ENCODE measurements around the gene TIMM21.

TIMM21 gene

DNA sequence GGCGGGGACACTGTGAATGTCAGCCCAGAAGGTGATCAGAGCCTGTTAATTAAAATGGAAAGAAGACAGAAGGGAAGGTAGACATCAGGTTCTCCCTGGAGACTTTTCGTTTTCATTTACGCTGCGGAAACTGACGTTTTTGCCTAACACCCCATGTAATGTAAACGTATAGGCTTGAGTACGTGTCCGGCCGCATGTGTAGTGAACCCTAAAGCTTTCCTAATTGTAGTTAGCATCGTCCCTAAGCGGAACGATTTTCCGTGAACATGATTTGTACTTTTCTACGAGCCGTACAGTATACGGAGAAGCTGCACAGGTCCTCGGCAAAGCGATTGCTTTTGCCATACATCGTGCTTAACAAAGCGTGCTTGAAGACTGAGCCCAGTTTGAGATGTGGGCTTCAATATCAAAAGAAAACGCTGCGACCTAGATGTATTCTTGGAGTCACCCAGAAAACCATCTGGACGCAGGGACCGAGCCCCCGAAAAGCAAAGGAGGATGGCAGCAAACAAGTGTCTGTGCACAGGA lies 284 bp downstream of the TIMM21 start:
- DNase-seq = no peak

DNA sequence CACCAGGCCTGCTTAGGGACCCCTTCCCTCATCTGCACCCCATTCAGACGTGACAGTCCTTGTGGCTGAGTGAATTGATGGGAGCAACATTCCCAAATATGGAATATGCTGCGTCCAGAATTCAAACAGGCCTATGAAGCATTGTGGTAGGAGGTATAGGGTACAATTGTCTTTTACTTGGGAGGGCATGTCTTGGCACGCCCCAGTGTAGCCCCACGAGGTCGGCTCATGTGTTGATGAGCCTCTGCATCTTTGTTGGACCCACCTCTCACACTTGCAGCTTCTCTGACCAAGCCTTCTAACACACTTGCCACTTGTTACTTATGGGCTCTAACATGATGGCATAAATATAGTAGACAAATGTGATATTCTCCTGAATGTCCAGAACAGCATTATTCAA lies 1.6 kb downstream of the TIMM21 start:
- DNase-seq = no peak

DNA sequence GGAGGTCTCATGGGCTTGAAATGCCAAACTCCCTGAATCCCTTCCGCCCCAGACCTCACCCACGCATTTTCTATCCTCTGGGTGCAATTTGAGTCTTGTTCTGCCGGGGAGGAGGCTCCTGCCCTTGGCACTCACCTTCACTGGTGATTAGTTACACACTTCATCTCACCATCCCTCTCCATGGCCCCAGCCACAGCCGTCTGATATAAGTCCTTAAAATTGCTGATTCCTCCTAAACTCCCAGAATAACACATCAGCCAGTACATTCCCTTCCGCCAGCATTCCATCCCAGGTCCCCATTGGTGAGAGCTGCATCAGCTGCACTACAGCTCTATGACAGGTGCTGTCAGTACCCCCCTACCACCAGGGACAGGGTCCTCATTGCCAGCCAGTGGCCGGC lies 3.9 kb downstream of the TIMM21 start:
- DNase-seq = no peak

DNA sequence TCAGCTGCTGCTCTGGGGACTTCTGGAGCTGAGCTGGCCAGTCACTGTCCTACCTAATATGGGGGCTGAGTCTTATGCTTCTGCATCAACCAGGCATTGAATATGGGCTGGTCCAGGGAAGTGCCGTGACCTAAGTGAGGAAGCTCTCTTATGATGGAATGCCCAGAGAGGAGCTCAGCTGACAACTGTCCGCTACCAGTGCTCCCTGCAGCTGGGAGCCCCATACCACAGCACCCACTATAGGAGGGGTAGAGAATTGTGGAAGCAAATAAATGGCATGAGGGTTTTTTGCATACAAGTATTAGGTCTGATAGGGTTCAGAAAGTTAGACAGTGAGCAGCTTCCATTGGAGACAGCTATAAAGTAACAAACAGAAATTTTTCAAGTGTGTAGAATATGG lies 4.5 kb downstream of the TIMM21 start:
- DNase-seq = no peak

DNA sequence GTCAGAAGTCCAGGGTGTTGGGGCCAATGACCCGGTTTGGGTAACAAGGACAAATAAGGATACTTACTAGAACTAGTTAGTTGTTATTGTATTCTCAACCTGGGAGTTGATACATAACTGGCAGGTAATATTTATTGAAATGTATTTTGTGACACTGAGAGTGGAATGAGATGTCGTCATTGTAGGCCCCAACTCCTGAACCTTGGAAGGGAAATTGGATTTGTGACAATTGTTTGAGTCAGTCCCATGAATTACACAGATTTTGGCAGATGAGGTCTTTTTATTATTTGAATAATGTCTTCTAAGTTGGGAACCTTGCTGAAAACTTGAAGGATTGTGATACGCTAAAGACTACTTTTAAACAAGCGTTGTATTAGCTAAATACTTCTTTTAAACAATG lies 5.1 kb downstream of the TIMM21 start:
- DNase-seq = no peak

DNA sequence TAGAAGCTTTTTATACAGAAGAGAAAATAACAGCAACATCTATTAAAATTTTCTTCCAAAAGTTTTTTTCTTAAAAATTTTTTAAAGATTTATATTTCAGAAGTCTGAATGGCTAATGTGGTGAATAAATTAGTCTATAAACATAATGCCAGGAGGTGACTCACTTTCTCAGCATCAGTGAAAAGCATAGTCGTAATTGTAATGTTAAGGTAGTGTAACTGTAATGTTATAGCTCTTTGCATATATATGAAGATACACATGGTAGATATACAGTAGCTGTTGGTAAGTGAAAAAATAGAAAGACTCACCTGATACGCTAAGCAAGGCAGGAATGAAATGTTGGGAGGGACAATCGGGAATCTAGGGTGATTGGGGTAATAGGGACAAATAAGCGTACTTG lies 5.5 kb downstream of the TIMM21 start:
- DNase-seq = no peak

DNA sequence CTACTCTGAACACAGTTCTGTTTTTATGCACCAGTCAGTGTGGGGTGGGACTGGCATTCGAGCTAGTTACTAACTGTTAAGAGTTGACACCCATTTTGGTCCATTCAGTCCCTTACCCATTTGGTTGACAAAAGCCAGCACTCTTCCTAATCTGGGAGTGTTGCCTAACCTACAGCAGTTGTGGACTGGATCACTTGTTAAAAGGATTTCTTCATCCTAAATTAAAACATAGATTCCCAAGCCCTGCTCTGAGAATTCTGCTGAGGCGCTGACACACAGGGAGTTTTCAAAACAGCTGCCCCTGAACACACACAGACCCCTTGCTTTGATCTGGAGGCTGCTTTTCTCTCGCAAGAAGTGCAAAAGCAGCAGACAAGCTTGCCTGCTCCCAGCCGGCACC lies 6.4 kb downstream of the TIMM21 start:
- no peak for DNase-seq

DNA sequence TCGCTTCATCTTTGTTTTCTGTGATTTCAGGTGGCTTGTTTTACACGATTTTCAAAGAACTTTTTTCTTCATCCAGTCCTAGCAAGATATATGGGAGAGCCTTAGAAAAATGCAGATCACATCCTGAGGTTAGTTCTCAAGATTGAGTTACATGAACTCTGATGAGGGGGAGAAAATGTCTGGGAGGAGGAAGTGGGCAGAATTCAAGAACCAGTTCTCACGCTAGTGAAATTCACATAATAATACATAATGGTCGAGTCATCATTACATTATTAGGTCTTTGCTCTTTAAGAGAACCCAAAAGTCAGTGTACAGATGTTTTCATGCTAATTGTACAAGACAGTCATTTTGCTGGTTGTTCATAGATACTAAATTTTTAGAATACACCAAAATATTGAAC lies 7.0 kb downstream of the TIMM21 start:
- DNase-seq = no peak

DNA sequence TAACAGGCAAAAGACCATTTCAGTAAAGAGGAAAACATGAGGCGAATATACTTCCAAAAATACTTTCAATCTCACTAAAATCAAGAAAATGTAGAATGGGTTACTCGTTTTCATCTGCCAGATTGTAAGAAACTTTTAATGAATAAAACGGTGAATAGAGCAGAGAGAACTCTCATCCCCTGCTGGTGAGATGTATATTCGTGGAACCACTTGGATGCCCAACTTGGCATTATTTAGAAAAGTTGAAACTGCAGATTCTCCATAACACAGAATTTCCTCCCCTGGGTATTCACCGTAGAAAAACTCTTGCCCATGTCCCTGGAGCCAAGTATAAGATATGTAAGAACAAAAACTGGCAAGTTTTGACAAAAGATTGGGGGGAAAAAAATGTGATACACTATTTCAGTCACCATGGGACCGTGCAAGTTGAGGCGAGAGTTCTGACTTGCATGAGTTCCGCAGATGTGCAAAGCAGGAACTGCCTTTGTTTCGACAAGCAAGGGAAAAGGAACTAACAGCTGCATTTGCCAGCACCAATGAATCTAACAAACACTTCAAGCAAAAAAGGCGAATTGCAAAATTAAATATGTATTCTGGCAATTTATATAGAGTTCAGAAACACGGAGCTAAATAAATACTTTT lies 14.8 kb downstream of the TIMM21 start:
- no peak for DNase-seq

DNA sequence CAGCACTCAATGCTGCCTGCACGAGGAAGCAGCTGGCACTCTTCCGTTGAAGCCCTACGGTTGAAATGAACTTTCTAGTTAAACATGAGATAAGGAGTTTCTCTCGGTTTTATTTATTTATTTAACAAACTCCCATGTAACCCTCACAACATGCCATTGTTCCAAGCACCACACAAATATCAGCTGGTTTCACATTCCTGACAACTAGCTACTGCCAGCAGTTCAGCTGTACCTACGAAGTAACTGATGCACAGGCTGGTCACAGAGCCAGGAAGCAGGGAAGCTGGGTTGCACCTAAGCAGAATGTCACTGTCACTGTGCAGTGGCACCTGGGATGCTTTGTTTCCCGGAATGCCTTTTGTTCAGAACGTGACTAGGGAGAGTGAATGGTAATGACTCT lies 18.1 kb downstream of the TIMM21 start:
- DNase-seq = no peak

DNA sequence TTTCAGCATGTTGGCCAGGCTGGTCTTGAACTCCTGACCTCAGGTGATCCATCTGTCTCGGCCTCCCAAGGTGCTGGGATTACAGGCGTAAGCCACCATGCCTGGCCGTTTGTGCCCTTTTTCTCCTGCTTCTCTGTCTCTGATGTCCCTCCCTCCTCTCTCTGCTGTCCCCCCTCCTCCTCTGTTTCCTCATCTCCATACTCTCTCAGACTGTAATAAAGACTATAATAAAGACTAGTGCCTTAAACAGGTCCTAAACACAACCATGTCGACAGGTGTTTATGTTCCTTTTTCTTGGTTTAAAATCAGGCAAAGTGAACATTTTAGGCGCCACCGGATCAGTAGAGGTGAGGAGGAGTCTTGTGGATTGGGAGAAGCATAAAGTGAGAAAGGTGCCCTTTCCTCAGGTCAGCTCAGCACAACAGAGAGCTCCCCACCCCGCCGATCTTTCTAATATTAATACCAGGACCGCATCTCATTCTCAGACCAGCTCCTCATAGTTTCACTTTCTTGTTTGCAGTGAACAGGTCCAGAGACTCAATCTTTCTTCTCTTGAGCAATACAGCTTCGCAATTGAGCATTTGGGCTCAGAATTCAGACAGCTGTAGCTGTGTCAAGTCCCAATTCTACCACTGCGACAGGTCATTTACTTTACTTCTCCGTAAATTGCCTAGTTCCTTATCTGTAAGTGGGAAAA lies 23.7 kb downstream of the TIMM21 start:
- DNase-seq = no peak

DNA sequence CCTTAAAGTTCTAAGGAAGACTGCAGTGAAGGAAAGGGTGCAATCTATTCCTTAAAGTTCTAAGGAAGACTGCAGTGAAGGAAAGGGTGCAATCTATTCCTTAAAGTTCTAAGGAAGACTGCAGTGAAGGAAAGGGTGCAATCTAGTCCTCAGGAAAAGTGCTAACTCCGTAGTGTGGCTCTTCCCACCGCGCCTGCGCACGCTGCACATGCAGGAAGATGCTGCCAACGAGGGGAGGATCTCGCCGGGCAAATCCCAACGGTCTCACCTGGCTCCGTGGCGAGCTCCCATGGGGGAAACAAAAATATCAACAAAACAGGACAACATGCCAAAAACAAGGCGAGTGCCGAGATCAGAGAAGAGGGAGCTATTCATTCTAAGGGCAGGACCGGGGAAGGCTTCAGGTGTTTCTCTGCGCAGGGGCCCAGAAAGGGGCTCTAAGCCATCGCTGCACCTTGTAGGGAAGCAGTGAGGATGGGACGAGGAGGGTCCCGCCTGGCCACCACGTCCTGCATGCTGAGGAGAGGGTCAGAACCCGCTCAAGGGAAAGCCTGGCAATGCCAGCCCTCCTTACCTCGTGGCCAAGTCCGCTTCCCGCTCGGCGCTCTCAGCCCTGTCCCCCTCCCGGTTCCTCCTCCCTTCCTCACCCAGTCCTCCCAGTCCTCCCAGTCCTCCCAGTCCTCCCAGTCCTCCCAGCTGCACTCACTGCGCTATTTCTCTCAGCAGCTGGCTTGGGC lies 24.5 kb downstream of the TIMM21 start:
- DNase-seq = no peak

DNA sequence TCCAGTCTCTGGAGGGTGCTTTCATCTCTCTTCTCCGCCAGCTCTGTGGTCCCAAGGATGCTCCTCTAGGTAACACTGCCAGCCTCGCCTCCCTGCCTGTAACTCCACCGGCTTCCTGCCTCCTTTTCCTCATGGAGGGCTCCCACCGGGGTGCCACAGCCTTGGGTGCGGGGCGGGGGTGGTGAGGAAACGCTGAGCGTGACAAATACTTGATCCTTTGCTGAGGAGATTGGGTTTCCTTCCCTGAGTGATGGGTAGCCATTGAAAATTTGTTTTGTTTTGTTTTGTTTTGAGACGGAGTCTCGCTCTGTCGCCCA lies 25.1 kb downstream of the TIMM21 start:
- DNase-seq = no peak

DNA sequence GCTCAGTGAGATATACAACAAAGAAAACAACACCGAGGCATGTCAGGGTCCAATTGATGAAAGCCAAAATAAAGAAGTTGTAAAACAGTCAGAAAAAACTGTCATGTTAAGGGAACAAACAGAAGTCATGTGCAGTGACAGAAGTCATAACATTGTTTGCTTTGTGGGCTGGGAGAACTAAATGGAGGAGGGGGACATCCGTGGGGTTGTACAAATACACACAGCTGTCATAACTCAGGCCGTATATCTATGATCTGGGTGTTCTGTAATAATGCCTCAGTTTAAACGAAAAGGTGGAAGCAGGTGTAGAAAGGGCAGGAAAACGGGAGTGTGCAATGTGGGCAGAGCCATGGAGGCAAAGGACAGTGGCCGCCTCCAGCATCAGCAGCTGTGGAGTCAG lies 27.3 kb downstream of the TIMM21 start:
- DNase-seq = no peak

DNA sequence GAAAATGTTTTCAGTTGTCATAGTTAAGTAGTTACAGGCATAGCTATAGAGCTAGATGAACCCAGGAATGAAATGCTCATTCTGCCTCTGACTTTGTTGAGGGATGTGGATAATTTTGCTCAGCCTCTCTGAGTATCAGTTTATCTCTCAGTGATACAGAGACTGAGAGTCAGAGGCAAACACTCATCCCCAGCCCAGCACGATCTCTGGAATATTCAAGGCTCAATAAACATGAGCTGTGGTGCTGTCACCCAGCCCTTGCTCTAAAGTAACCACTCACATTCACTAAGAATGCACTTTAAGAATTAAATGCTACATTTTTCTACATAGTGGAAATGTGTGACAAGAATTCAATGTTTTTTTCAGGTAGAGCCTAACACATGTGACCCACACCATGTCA lies 30.6 kb downstream of the TIMM21 start:
- DNase-seq = no peak

DNA sequence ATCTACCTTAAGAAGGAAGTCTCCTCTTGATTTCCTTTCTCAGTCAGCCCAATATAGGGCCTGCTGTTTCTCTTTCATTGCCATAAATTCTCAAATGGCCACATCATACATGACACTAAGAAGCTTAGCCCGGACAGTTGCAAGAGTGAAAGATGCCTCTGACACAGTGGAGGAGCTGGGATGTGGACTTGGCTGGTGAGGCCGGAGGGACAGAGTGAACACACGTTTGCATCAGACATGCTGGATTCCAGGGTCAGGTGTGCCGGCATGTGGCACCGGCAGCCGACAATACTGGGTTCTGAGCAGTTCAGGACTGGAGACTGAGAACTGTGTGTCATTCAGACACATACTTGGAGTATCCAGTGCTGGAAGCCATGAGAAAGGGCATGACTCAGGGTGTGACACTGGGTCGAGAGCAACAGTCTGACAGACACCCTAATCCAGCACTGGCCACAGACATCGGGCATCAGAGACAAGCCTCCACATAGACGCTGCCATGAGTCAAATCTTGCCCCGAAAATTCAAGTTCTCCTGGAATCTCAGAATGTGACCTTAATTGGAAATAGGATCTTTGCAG lies 31.4 kb downstream of the TIMM21 start:
- DNase-seq = no peak

DNA sequence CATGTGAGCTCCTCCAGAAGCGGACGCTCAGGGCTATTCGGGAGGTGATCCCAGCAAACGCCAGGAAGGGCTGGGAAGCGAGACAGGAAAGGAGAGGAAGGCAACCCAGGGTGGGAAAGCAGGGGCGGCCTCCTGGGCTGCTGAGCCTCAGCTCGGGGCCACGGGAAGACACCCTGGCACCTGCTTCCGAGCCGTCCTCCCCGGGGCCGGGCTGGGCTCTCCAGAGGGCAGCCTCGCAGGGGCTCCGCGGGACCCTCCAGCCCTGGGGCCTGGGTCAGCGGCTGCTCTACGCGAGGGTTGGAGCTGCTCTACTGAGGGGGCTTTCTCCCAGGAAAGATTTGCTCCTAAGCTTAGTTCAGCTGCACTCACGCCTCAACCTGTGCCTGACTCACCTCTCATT lies 34.0 kb downstream of the TIMM21 start:
- DNase-seq = no peak

DNA sequence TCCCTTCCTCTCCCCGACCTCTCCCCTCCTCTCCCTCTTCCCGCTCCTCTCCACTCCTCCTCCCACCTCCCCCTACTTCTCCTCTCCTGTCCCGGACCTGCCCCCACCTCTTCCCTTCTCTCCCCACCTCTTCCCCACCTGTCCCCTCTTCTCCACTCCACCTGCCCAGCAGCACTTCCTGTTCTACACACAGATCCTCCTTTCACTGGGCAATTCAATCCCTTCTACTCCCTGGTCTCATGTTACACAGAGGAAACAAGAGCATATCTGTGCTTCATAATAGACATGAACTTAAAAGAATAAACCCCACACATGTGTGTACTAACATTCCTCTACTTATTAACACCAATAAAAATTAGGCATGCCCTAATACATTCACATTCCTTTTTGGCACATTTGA lies 34.8 kb downstream of the TIMM21 start:
- DNase-seq = no peak

DNA sequence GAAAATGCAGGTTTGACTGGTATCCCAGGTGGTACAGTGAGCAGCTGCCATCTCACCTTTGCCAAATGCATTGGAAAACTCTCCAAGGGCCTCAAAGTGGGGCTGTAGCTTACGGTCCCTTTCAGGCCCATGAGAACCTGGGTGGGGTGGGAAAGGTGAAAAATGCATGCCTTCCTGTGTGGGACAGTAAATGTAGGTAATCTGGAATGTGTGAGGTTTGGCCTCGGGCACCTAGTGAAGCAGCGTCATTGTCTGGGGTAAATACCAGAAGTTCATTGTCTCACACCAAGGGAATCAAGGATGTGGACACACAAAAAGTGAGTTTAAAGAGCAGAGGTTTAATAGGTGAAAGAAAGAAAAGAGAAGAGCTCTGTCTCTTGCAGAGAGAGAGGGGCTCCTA lies 36.6 kb downstream of the TIMM21 start:
- no peak for DNase-seq

DNA sequence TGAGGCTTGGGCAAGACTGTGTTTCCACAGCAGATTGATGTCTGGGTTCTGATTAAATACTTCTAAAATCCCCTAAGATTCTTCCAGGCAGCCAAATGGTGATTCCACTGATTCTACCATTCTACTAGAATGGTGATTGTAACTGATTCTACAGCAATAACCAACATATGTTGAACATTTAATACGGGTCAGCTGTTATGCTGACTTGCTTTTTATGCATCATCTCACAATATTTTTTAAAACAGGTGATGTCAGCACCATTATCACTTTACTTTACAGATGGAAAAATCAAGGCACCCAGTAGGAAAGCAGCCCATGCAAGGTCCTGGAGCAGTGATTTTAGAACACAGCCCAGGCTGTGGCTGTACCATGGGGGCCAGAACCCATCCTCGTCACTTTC lies 37.5 kb downstream of the TIMM21 start:
- no peak for DNase-seq

DNA sequence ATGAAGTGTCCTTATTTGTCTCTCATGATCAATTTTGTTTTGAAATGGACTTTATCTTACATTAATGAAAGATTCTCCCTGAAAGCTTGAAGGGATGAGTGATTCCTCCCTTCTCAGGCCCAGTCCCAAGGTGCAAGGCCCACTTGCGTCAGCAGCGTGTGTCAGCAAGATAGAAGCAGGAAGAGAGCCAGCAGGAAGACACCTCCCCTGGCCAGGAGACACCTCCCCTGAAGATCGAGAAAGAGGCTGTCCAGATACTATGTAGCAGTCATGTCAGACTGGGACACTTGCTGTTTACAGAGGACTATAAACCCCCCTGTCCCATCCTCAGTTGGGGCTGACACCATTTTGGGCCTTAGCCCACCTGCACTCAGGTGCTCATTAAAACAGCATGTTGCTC lies 38.3 kb downstream of the TIMM21 start:
- DNase-seq = no peak

DNA sequence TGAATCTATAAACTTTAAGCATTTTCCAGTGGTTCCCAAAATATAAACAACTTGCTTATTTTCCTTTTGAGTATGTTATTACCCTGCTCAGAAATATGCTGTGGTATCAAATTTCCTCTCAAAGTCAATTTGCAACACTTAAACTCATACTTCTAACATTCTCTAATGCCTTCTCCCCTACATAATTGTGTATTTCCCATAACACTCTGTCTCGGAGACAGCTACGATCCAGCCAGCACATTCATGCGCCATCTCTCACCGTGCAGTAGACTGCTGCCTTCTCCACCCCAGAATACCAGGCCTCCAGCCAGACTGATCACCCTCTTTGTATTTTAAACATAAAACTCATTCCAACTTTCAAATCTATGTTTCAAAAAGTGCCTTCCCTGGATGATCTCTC lies 41.8 kb downstream of the TIMM21 start:
- no peak for DNase-seq

DNA sequence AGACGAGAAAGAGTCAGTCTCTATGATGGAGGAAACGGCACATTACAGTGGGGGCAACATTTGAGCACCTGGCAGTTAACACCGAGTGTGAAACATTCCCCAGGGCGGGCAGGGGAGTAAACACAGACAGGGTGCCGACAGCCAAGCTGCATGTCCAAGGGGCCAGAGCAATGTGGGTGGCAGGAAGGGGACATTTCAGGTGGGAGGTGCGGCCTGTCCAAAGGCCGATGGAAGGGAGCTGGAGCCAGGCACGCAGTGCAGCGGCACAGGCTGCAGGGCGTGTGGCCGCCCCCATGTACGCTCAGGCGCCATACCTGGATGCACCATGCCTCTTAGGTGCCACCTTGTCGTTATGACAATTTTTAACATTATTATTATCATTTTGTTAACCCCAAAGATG lies 43.3 kb downstream of the TIMM21 start:
- DNase-seq = no peak

DNA sequence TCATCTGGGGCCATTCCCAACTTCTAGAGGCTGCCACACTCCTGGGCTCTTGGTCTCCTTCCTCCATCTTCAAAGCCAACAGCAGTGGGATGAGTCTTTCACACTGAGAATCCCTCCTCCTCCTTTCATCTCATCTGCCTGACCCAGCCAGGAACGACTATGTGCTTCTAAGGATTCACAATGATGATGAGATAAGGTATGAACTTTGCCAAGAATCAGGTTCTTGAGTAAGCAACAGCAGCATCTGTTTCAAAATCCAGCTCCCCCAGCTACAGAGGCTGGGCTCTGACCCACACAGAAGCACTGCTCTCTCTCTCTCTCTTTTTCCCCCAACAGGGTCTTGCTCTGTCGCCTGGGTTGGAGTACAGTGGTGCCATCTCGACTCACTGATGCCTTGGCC lies 46.4 kb downstream of the TIMM21 start:
- no peak for DNase-seq
